Uterus (tissue), 4 donors: ENCODE data around the gene MICALL1. TPM values are rescaled to one million over a fixed set of nuclear protein-coding genes. Genes with fewer than 3 reads are reported as not detected.
A peak's percentile ranks its signal among the peaks of the same experiment; 100 is the strongest.

Experiments used
- DNase-seq, 2 donors: peaks; one replicate each; pipeline ENCODE4 v3.0.0-alpha.2; 2019 to 2020
- H3K27ac ChIP-seq, 2 donors: fragments of 200-600 bp; sonication (generic); 1 replicate in 1 of 2; 2 replicates in 1 of 2; pipeline ENCODE4 v1.5.1; 2016 to 2018
- H3K27me3 ChIP-seq, 2 donors: fragments of 200-600 bp; sonication (generic); one replicate each; pipeline ENCODE4 v1.5.1; 2018 to 2019; ENCODE audit warnings: control low read depth in 1 of 2
- H3K36me3 ChIP-seq, 2 donors: fragments of 200-600 bp; sonication (generic); one replicate each; pipeline ENCODE4 v1.5.1; 2019; ENCODE audit warnings: control low read depth in 1 of 2
- H3K4me1 ChIP-seq, 2 donors: fragments of 200-600 bp; sonication (generic); one replicate each; pipeline ENCODE4 v1.5.1; 2018 to 2019; ENCODE audit warnings: control low read depth in 1 of 2
- H3K4me3 ChIP-seq, 2 donors: fragments of 200-600 bp; sonication (generic); 1 replicate in 1 of 2; 2 replicates in 1 of 2; pipeline ENCODE4 v1.5.1; 2018 to 2019; ENCODE audit warnings: mild to moderate bottlenecking in 1 of 2
- H3K9me3 ChIP-seq, 2 donors: fragments of 200-600 bp; sonication (generic); one replicate each; pipeline ENCODE4 v1.5.1; 2019; ENCODE audit warnings: control low read depth in 1 of 2
- POLR2A ChIP-seq, 2 donors: fragments of 450-650 bp; IDR thresholded peaks; one replicate each; pipeline ENCODE4 v1.6.1; 2016; ENCODE audit warnings: antibody characterized with exemption in 2 of 2, mild to moderate bottlenecking in 1 of 2, moderate library complexity in 1 of 2
- intact Hi-C: fragments of 100-400 bp; cut with DNase I; formaldehyde crosslinking; loops from one replicate; pipeline ENCODE4 v1.15.1; 2023; ENCODE audit warnings: low total_unique reads
- total RNA-seq, 4 donors: library from RNA; depleted of rRNA in 3 of 4; stranded (reverse); fragments of >200 nt in 3 of 4; gene quantifications; one replicate each; pipeline versions ENCODE4 v1.1.0 to v1.2.4, GENCODE V29; 2014 to 2023
- TF ChIP-seq, protein P1 (sequence below), 4 experiments: fragments of 200-600 bp in 2 of 4; fragments of 450-650 bp in 2 of 4; sonication (generic) in 2 of 4; IDR thresholded peaks; one replicate each; pipeline ENCODE4 v1.5.1; 2016 to 2019; ENCODE audit warnings: antibody characterized with exemption in 4 of 4, mild to moderate bottlenecking in 2 of 4, moderate library complexity in 1 of 4
- donor health status: DM: yes; HTN: yes; CAD: no.

MICALL1 gene
- total RNA-seq, 4 donors from 2014 or later: 7.4 to 96.6 (median 46.6) TPM

GRCh38 chr22:37907036-37907954 is 1.2 kb downstream of the MICALL1 start:
- H3K36me3 ChIP-seq: no peaks in the 10 kb centered on the region
- H3K27me3 ChIP-seq: no peaks in the 10 kb centered on the region
- DNase-seq: no peak
- peak overlapping the region; percentile 50 to 76 for H3K4me3 ChIP-seq
- peak overlapping the region; percentile 94 to 96 for H3K27ac ChIP-seq
- no peak for TF ChIP-seq POLR2A (IDR thresholded peaks at IDR 0.05)
- TF ChIP-seq, protein P1, sequence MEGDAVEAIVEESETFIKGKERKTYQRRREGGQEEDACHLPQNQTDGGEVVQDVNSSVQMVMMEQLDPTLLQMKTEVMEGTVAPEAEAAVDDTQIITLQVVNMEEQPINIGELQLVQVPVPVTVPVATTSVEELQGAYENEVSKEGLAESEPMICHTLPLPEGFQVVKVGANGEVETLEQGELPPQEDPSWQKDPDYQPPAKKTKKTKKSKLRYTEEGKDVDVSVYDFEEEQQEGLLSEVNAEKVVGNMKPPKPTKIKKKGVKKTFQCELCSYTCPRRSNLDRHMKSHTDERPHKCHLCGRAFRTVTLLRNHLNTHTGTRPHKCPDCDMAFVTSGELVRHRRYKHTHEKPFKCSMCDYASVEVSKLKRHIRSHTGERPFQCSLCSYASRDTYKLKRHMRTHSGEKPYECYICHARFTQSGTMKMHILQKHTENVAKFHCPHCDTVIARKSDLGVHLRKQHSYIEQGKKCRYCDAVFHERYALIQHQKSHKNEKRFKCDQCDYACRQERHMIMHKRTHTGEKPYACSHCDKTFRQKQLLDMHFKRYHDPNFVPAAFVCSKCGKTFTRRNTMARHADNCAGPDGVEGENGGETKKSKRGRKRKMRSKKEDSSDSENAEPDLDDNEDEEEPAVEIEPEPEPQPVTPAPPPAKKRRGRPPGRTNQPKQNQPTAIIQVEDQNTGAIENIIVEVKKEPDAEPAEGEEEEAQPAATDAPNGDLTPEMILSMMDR (IDR thresholded peaks at IDR 0.05): no peak
- H3K4me1 ChIP-seq: peaks cover 0 to 17% of the 10 kb centered on the region in 2 donors
- intact Hi-C loops: no loop called here
- no peaks in the 10 kb centered on the region for H3K9me3 ChIP-seq

DNA sequence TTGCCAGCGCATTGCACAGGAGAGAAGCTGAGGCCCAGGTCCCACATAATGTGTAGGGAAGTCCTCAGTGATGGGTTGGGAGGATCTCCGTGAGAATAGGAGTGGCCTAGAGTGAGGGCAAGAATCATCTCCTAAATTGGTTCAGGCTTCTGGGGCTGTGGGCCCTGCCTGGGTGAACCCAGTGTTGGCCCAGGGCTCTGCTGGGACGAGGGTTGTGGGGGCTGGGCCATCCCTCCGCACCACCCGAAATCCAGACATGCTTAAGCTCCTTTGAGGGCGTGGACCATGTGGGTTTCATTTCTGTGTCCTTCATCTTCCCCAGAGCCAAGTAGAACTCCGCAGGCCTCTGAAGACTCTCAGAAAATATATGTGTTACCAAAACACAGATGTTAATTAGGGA is 3.7 kb downstream of the MICALL1 start:
- intact Hi-C loops: no loop called here
- Histone ChIP-seq H3K27me3 (no peaks in the 10 kb centered on the region), H3K9me3 (no peaks in the 10 kb centered on the region), H3K4me1 (peaks cover 0 to 17% of the 10 kb centered on the region in 2 donors), H3K36me3 (no peaks in the 10 kb centered on the region), H3K27ac (peak overlapping the region; percentile 94 to 96), H3K4me3 (no peak overlapping the region)
- no peak for TF ChIP-seq POLR2A (IDR thresholded peaks at IDR 0.05)
- TF ChIP-seq, protein P1 (IDR thresholded peaks at IDR 0.05): no peak
- no peak for DNase-seq

DNA sequence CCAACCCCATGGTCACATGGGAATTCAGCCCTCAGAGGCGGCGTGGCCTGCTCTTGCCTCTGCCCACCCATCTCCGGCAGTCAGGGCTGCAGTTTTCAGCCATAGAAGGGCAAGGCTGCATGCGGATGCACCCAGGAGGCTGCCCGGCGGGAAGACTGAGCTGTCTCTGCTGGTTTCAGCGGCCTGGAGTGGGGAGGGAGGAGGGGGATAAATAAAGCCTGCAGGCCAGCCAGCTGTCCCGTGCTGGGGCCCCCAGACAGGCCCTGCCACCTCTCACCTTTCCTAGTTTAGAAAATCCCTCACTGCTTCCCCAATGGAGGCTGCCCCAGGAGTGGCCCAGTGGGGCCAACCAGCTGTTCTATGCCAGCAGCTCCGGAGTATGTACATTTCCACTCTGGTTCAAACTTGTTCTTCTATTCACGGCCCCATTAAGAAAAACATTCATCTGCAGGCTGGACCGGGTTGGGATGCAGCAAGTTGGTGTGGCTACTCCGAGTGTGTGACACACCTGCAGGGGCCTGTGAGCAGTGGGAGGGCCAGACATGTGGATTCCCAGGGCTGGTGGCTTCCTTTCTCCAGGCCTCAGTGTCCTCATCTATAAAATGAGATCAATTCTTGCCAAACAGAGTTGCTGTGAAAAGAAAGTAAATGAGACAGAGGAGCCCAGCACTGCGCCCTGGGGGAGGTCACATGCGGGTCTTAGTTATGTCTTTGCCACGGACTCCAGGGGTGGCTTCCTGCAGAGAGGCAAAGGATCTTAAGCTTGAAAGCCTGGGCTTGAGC is 5.0 kb downstream of the MICALL1 start:
- H3K27ac ChIP-seq: peak overlapping the region; percentile 94 to 96
- TF ChIP-seq POLR2A (IDR thresholded peaks at IDR 0.05): peak in 1 of 2 donors; percentile 18
- TF ChIP-seq, protein P1 (IDR thresholded peaks at IDR 0.05): no peak
- no peaks in the 10 kb centered on the region for H3K36me3 ChIP-seq
- intact Hi-C loops: no loop called here
- peak; percentile 35 to 50 for DNase-seq
- no peaks in the 10 kb centered on the region for H3K9me3 ChIP-seq
- peaks cover 0 to 17% of the 10 kb centered on the region in 2 donors for H3K4me1 ChIP-seq
- no peaks in the 10 kb centered on the region for H3K27me3 ChIP-seq
- H3K4me3 ChIP-seq: no peak overlapping the region

DNA sequence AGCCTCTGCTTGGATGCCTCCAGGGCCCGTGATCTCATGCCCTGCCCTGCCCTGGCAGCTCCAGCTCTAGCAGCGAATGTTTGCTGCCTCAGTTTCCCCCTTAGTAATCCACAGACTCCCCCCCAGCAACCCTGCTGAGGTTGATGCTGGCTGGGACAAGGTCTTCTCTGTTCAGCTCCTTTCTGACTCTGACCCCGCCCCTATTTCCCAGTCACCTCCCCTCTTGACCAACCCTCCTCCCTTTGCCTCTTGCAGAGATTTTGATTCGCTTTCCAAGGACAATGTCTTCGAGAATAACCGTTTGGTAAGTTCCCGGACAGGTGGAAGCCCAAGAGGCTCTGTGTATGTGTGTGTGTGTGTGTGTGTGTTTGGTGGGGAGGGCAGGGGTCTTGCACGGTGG is 5.6 kb downstream of the MICALL1 start:
- Histone ChIP-seq H3K27ac (peak overlapping the region; percentile 94 to 96), H3K4me1 (peaks cover 0 to 17% of the 10 kb centered on the region in 2 donors)
- intact Hi-C loops: no loop called here

More for the DNA sequence above, 5.6 kb downstream of the MICALL1 start:
- DNase-seq: no peak
- Histone ChIP-seq H3K36me3 (no peaks in the 10 kb centered on the region), H3K4me3 (no peak overlapping the region), H3K27me3 (no peaks in the 10 kb centered on the region), H3K9me3 (no peaks in the 10 kb centered on the region)
- TF ChIP-seq, protein P1 (IDR thresholded peaks at IDR 0.05): no peak
- TF ChIP-seq POLR2A (IDR thresholded peaks at IDR 0.05): no peak
